GM21723 (cell line): ENCODE results near the gene CHST11.

Experiments
- ATAC-seq: cut with Tn5 transposase; IDR thresholded peaks from one replicate; pipeline ENCODE4 v1.9.1; 2021; ENCODE audit warnings: mild to moderate bottlenecking, moderate library complexity; ENCODE audit not compliant: unreplicated experiment

CHST11 gene

DNA sequence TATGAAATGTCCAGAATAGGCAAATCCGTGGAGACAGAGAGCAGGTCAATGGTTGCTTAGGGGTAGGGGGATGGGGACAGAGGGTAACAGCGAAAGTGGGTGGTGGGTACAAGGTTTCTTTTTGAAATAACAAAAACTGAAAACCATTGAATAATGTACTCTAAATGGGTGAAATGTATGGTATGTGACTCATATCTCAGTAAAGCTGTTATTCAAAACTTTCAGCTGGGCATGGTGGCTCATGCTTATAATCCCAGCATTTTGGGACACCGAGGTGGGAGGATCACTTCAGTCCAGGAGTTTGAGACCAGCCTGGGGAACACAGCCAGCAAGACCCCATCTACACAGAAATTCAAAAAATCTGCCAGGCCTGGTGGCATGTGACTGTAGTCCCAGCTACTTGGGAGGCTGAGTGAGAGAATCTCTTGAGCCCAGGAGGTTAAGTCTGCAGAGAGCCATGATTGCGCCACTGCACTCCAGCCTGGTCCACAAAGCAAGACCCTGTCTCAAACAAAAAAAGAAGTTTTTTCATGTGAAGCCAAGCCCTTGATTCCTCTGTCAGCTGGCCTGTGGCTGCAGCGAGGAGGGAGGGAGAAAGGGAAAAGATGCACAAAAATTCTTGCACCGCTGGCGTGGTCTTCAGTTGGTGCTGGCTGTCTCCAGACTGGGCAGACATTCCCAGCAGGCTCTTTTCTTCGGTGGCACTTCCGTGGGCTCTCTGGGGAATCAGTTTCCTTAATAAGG lies 253.1 kb downstream of the CHST11 start:
- ATAC-seq = no peak

- no peak for ATAC-seq
These were observed 254.4 kb downstream of the CHST11 start for GRCh38 chr12:104710940-104711689.

- ATAC-seq = no peak
These were observed 255.7 kb downstream of the CHST11 start for GRCh38 chr12:104712477-104712876.

- ATAC-seq = no peak
These were observed 256.2 kb downstream of the CHST11 start for GRCh38 chr12:104712968-104713367.

- no peak for ATAC-seq
These were observed 256.7 kb downstream of the CHST11 start for GRCh38 chr12:104713444-104713843.

- no peak for ATAC-seq
These were observed 257.6 kb downstream of the CHST11 start for GRCh38 chr12:104714369-104714768.

DNA sequence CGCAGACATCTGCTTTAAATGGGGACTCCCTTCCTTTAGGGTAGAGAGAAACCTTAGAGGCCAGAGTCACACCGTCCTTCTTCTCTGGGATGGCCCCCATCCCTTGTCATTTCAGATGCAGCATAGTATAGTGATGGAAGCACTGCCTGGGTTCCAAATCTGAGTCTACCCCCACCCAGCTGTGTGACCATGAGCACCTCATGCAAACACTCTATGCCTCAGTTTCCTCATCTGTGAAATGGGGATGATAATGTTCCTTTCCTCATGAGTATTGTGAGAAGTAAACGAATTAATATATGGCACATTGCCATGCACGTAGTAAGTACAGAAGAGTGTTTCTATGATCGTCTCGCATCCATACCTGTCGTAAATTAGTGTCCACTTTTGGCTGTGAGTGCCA lies 259.4 kb downstream of the CHST11 start:
- ATAC-seq = no peak

DNA sequence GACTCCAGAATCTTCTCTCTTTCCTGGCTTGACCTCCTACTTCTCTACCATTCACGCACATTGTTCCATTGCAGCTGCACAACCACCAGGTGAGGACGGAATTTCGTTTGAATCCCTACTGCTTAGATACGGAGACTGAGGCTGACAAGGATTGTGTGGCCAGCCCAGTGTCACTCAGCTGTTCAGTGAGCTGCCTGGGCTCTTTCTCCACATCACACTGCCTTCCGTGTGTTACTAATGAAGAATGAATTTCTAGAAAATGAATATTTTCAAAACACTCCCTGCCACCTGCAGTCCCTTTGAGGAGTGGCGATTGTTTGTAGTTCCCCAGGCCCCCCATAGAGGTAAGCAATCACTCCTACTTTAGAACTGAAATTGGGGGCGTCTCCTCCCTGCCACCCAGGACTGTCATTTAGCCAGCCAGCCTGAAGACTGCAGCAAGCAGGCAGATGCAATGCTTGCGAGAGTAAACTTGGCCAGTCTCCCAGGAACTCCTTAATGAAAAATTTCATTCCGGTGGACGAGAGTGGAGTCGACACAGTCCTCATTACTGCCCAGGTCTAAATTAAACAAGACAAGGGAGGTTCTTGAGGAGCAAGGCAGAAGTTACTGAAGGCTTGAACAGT lies 261.7 kb downstream of the CHST11 start:
- ATAC-seq = no peak

DNA sequence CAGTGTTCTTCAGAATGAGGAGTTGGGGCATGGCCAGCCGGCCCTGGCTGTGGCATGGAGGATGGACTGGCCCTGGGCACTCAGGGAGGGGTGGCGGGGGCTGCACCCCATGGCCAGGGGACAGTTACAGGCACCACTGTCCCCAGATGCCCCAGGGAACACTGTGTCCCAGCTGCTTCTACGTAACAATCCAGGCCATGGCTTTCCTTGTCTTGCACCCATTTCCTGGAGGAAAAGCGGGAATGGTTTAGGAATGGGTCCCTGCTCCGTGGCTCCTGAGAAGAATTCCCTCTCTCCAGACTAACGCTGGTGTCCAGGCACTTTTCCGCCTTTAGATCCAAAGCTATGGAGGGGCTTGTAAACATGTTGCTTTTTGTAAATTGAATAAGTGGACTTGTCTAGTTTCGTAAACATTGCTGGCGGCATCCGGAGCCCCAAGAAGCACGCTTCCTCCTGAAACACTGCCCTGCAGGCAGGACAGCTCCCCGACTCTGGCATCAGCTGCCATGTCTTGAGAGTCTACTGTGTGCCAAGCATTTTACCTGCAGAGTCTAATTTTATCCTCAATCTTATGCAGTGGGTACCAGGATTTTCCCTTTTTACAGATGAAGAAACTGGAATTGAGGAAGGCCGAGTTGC lies 263.1 kb downstream of the CHST11 start:
- ATAC-seq = no peak

DNA sequence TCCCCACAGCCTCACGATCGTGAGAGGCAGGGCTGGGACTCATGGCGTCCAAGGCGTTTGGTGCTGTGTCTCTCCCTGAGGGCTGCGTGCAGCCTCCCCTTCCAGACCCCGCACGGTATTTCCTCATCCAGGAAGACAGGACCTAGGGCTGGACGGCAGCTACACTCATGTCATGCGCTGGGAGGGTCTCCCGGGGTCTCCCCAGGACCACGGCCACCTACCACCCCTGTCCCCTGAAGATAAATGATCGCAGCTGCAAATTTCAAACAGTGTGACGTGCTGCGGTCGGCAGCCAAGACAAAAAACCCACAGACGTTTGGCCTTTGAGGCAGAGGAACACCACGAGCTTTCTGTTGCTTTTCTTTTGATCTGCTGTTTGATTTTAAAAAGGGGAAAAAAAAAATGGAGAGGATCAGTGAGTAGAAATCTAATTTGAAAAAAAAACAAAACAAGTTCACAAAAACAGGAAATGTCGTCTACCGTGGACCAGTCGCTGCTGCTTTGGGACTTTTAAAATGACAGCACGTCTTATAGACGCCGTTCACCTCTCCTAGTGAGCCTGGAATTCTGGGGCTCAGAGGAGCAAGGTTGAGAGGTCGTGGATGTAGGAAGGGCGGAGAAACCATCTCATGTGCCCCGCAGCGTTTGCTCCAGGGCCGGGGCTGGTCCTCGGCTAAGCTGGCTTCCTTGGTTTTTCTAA lies 263.7 kb downstream of the CHST11 start:
- peak; percentile 56 for ATAC-seq

- ATAC-seq = no peak
These were observed 264.3 kb downstream of the CHST11 start for GRCh38 chr12:104721039-104721405.

GRCh38 chr12:104721936-104722335 lies 265.2 kb downstream of the CHST11 start:
- no peak for ATAC-seq

GRCh38 chr12:104722601-104723534 lies 266.1 kb downstream of the CHST11 start:
- ATAC-seq = no peak

GRCh38 chr12:104723895-104724294 lies 267.1 kb downstream of the CHST11 start:
- ATAC-seq = no peak

GRCh38 chr12:104724992-104725585 lies 268.3 kb downstream of the CHST11 start:
- ATAC-seq = no peak

GRCh38 chr12:104725610-104726009 lies 268.9 kb downstream of the CHST11 start:
- no peak for ATAC-seq

DNA sequence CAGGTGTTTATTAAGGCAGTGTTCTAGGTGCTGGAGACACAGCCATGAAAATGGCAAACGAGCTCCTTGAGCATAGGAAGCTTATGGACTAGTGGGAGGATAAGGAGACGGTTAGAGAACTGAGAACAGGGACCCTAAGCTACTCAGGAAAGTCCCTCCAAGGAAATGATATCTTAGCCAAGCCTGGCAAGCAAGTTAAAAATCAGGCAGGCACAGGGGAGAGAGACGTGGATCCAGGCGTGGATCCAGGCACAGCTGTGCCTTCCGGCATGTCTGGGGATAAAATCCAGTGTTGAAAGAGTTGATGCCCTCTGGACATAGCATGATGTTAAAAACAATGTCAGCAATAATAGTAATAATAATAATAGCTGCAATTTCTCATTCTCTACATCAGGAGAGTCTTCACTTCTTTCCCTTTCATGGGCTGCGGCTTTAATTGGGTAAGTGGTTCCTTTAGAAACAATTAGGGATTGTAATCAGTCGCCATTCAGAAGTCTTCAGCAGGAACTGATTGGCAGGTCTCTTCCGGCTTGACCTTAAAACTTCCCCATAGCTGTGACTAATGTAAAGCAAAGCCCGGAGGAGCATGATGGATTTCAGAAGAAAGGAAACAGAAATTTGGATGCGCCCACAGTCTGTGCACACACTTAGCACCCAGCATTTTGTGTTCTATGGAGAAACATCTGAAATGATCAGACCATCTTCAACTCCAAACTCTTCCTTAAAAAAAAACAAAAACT lies 271.1 kb downstream of the CHST11 start:
- no peak for ATAC-seq

DNA sequence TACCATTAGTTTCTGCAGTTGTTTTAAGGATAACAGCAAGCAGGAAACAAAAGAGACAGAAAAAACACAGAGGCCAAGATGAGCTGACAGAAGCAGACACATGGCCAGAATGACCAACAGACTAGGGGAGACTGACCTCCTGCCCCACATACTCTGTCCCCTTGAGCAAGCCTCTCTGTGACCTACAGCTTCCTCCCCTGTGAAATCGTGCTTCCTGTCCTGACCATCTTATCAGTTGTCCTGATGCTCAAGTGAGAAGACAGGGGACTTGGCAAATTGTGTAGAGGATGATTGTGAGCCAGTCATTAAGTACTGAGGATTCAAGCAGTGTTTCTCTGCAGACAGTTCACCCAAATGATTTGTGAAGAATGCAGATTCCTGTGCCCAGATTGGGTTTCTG lies 272.3 kb downstream of the CHST11 start:
- ATAC-seq = no peak
